Astrocyte (in vitro differentiated cells and primary cell): ENCODE data around the gene VCAM1.

Experiments used
- CTCF ChIP-seq: IDR thresholded peaks from 2 replicates; pipeline ENCODE4 v1.5.1; 2011; ENCODE audit warnings: low read depth, mild to moderate bottlenecking, inconsistent platforms, low read length, moderate library complexity; ENCODE audit not compliant: insufficient read depth
- EZH2 ChIP-seq: IDR thresholded peaks from 2 replicates; pipeline ENCODE4 v1.6.1; 2012; ENCODE audit warnings: mild to moderate bottlenecking, low read length, inconsistent platforms; ENCODE audit not compliant: insufficient read depth

- no peak for TF ChIP-seq CTCF
- no peak for TF ChIP-seq EZH2
These were observed 55.9 kb downstream of the VCAM1 start for GRCh38 chr1:100775483-100775882.
